Measurements from ENCODE around the gene ZNF177.

DNA sequence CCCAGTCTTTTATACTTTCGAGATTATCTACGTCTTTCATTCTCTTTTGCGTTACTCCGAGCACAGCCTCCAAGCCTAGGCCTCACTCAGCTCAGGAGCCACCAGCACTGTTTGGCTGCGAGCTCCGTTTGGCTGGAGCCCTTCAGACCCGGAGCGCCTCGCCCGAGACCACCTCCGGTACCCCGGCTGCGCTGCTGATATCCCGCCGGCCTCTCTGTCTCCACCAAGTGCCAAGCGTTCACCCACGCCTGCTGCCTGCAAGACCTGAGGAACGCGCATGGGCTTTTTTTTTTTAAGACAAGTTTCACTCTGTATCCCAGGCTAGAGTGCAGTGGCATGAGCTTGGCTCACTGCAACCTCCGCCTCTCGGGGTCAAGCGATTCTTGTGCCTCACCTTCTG, 14.1 kb upstream of the ZNF177 start:
- TF ChIP-seq, protein P1, sequence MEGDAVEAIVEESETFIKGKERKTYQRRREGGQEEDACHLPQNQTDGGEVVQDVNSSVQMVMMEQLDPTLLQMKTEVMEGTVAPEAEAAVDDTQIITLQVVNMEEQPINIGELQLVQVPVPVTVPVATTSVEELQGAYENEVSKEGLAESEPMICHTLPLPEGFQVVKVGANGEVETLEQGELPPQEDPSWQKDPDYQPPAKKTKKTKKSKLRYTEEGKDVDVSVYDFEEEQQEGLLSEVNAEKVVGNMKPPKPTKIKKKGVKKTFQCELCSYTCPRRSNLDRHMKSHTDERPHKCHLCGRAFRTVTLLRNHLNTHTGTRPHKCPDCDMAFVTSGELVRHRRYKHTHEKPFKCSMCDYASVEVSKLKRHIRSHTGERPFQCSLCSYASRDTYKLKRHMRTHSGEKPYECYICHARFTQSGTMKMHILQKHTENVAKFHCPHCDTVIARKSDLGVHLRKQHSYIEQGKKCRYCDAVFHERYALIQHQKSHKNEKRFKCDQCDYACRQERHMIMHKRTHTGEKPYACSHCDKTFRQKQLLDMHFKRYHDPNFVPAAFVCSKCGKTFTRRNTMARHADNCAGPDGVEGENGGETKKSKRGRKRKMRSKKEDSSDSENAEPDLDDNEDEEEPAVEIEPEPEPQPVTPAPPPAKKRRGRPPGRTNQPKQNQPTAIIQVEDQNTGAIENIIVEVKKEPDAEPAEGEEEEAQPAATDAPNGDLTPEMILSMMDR (conservative IDR thresholded peaks at IDR 0.05): no peak
- TF ChIP-seq ZFX (IDR thresholded peaks at IDR 0.05): no peak
